Common myeloid progenitor, CD34-positive (primary cell): ENCODE measurements around the gene PLEKHM3.

ENCODE experiments used
- CTCF ChIA-PET: fragments of 350-600 bp; sonication (Branson Sonifier 250); formaldehyde crosslinking; loops from one replicate; lab custom pipeline; 2021; ENCODE audit warnings: antibody characterized with exemption; lab: Charles Lee
- POLR2A ChIA-PET: fragments of 350-600 bp; sonication (Branson Sonifier 250); formaldehyde crosslinking; loops from one replicate; lab custom pipeline; 2021; ENCODE audit warnings: antibody characterized with exemption; lab: Charles Lee
- DNase-seq, 3 donors: peaks; one replicate each; pipeline versions ENCODE4 v3.0.0 to v3.0.0-alpha.2; 2013
- H3K27ac ChIP-seq, 2 experiments: 1 replicate in 1 of 2; 2 replicates in 1 of 2; pipeline ENCODE4 v1.7.0; 2013; ENCODE audit warnings: inconsistent platforms in 2 of 2, low read length in 2 of 2, mild to moderate bottlenecking in 2 of 2, low read depth in 1 of 2, moderate library complexity in 1 of 2; ENCODE audit not compliant: severe bottlenecking in 2 of 2, insufficient read depth in 1 of 2, poor library complexity in 1 of 2
- H3K27me3 ChIP-seq, 5 experiments: replicated peaks in 2 of 5; 1 replicate in 3 of 5; 2 replicates in 2 of 5; pipeline versions ENCODE4 v1.6.1 to v1.7.0; 2013; ENCODE audit warnings: low read length in 4 of 5, mild to moderate bottlenecking in 2 of 5, moderate library complexity in 2 of 5, inconsistent platforms in 1 of 5; ENCODE audit not compliant: insufficient read depth in 5 of 5, control insufficient read depth in 4 of 5
- H3K36me3 ChIP-seq, 4 experiments: 1 replicate in 2 of 4; 2 replicates in 2 of 4; pipeline versions ENCODE4 v1.6.1 to v1.7.0; 2013; ENCODE audit warnings: low read length in 3 of 4, control low read depth in 1 of 4, mild to moderate bottlenecking in 1 of 4; ENCODE audit not compliant: control insufficient read depth in 4 of 4, insufficient read depth in 4 of 4
- H3K4me1 ChIP-seq, 4 experiments: 1 replicate in 3 of 4; 2 replicates in 1 of 4; pipeline versions ENCODE4 v1.6.1 to v1.7.1; 2013; ENCODE audit warnings: low read length in 3 of 4, mild to moderate bottlenecking in 3 of 4, control low read depth in 1 of 4, inconsistent platforms in 1 of 4, moderate library complexity in 1 of 4; ENCODE audit not compliant: control insufficient read depth in 4 of 4, insufficient read depth in 4 of 4; ENCODE audit errors: control extremely low read depth in 1 of 4
- H3K4me3 ChIP-seq, 7 experiments: 1 replicate in 4 of 7; 2 replicates in 3 of 7; pipeline versions ENCODE4 v1.5.1 to v1.7.0; 2013; ENCODE audit warnings: mild to moderate bottlenecking in 7 of 7, low read length in 6 of 7, moderate library complexity in 6 of 7, inconsistent platforms in 2 of 7, low read depth in 2 of 7, control low read depth in 1 of 7; ENCODE audit not compliant: insufficient read depth in 4 of 7, control insufficient read depth in 1 of 7; ENCODE audit errors: extremely low read depth in 1 of 7
- H3K9me3 ChIP-seq, 5 experiments: 1 replicate in 4 of 5; 2 replicates in 1 of 5; pipeline versions ENCODE4 v1.6.1 to v1.7.1; 2013; ENCODE audit warnings: low read length in 4 of 5, mild to moderate bottlenecking in 2 of 5, inconsistent platforms in 1 of 5, low read depth in 1 of 5, moderate library complexity in 1 of 5; ENCODE audit not compliant: control insufficient read depth in 4 of 5, insufficient read depth in 2 of 5; ENCODE audit errors: control extremely low read depth in 1 of 5
- whole genome bisulfite sequencing: methylation state at CpG from one replicate; pipeline ENCODE4 v1.1.5; 2013; ENCODE audit not compliant: insufficient coverage; 5-methylcytosine and 5-hydroxymethylcytosine counted together

The PLEKHM3 gene

DNA sequence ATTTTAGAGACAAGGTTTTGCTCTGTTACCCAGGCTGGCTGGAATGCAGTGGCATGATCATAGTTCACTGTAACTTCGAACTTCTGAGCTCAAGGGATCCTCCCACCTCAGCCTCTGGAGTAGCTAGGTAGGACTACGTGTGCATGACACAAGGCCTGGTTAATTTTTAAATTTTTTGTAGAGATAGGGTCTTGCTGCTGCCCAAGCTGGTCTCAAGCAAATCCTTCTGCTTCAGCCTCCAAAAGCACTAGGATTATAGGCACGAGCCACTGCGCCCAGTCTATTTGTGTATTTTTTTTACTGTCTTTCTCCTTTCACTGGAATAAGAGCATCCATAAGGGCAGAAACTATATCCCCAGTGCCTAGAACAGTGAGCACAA lies 89.3 kb downstream of the PLEKHM3 start:
- no peaks in the 10 kb centered on the region for H3K4me1 ChIP-seq
- ChIA-PET CTCF (interaction anchor here (0.6 to 1.5 kb wide), 7 partner anchors 11 to 105 kb away, joined by 3 to 6 read pairs (median 3); no protein-coding TSS in a partner anchor), POLR2A (interaction anchor here (0.7 kb wide), 1 partner anchor 592 kb away, joined by 3 read pairs; no protein-coding TSS in a partner anchor)
- 100% methylated on average over 1 of the region's 4 CpGs for WGBS
- no peak overlapping the region for H3K27ac ChIP-seq
- no peak overlapping the region for H3K4me3 ChIP-seq
- DNase-seq, result no peak
- H3K9me3 ChIP-seq, result no peaks in the 10 kb centered on the region
- H3K36me3 ChIP-seq, result peaks cover 0 to under 1% (median under 1%) of the 10 kb centered on the region in 4 experiments
- H3K27me3 ChIP-seq, result no peaks in the 10 kb centered on the region

- peaks cover 0 to 6% (median 2%) of the 10 kb centered on the region in 4 experiments for H3K36me3 ChIP-seq
- H3K4me1 ChIP-seq, result no peaks in the 10 kb centered on the region
- no peaks in the 10 kb centered on the region for H3K27me3 ChIP-seq
- DNase-seq, result no peak
- no peak overlapping the region for H3K4me3 ChIP-seq
- ChIA-PET CTCF (interaction anchor here (0.9 to 1.5 kb wide), 5 partner anchors 10 to 105 kb away, joined by 3 to 6 read pairs (median 3); no protein-coding TSS in a partner anchor), POLR2A (no interaction called here)
- no peak overlapping the region for H3K27ac ChIP-seq
- H3K9me3 ChIP-seq, result no peaks in the 10 kb centered on the region
- 96% methylated on average over 4 of the region's 7 CpGs for WGBS
These were observed 90.0 kb downstream of the PLEKHM3 start for GRCh38 chr2:207935121-207935990.

- no peaks in the 10 kb centered on the region for H3K4me1 ChIP-seq
- peaks cover 0 to 9% (median 2%) of the 10 kb centered on the region in 4 experiments for H3K36me3 ChIP-seq
- no peaks in the 10 kb centered on the region for H3K27me3 ChIP-seq
- POLR2A ChIA-PET, result no interaction called here
- no peak for DNase-seq
- CTCF ChIA-PET, result interaction anchor here (0.5 to 1.4 kb wide), 3 partner anchors 9 to 316 kb away, joined by 3 to 6 read pairs (median 4); no protein-coding TSS in a partner anchor
- WGBS, result 96% methylated on average over 5 of the region's 7 CpGs
- no peak overlapping the region for H3K27ac ChIP-seq
- H3K9me3 ChIP-seq, result no peaks in the 10 kb centered on the region
- H3K4me3 ChIP-seq, result no peak overlapping the region
These were observed 90.6 kb downstream of the PLEKHM3 start for GRCh38 chr2:207934720-207935119.

DNA sequence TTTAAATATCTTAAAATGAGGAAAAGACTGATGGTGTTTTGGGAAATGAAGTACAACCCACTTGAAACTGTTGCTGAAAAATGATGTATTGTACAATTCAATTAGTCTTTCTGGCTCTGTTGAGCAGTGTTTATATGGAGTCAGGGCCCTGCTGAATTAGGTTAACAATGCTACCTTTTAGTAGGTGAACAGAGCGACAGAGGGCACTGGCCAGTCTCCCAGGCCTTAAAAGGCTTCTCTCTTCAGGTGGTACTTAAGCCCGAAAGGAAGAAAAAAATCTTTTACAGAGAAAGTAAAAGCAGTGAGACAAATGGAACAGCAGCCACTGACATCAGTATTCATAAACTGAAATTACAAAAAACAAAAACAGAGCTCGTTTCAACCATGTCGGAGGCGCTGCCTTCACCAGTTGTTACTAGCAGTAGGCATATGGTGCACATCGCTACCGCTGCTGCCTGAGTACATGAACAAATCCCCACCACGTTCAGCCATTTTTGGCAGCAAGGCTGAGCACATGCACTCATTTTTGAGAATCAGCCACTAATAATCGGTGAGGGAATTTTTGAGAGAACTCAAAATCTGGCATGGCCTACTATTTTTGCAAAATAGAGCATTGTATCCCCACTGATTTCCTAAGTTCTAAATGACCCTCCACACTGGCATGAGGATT lies 91.8 kb downstream of the PLEKHM3 start:
- Histone ChIP-seq H3K4me3 (no peak overlapping the region), H3K27ac (no peak overlapping the region), H3K36me3 (peaks cover 0 to 16% (median 2%) of the 10 kb centered on the region in 4 experiments), H3K9me3 (no peaks in the 10 kb centered on the region), H3K4me1 (no peaks in the 10 kb centered on the region), H3K27me3 (no peaks in the 10 kb centered on the region)
- WGBS, result over 99% methylated on average over 9 of the region's 9 CpGs
- CTCF ChIA-PET, result interaction anchor here (0.5 to 1.2 kb wide), 2 partner anchors 11 to 155 kb away, joined by 3 to 4 read pairs; no protein-coding TSS in a partner anchor
- no peak for DNase-seq
- POLR2A ChIA-PET, result no interaction called here

DNA sequence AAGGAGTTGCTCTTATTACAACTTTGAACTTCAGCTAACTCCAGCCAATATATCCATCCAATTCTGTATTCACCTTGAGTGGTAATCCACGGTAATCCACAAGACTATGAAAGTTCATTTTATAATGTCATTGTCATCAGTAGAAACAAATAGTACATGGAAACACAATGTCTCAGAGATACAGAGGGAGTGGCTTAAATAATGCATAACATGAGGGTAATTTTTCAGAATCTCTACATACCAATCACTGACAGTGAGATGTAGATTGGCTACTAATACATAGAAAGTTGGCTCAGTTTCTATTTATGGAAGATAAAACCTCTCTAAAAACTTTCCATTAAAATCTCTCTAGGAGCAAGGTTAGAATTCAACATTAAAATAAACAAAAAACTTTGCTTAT lies 93.2 kb downstream of the PLEKHM3 start:
- ChIA-PET CTCF (interaction anchor here (1.5 kb wide), 1 partner anchor 13 kb away, joined by 4 read pairs; no protein-coding TSS in a partner anchor), POLR2A (no interaction called here)
- Histone ChIP-seq H3K4me1 (no peaks in the 10 kb centered on the region), H3K9me3 (no peaks in the 10 kb centered on the region), H3K4me3 (no peak overlapping the region), H3K27me3 (no peaks in the 10 kb centered on the region), H3K36me3 (peaks cover 0 to 16% (median 2%) of the 10 kb centered on the region in 4 experiments), H3K27ac (no peak overlapping the region)
- no peak for DNase-seq
- WGBS, result no CpG with 5 or more reads among the region's 1 CpG

DNA sequence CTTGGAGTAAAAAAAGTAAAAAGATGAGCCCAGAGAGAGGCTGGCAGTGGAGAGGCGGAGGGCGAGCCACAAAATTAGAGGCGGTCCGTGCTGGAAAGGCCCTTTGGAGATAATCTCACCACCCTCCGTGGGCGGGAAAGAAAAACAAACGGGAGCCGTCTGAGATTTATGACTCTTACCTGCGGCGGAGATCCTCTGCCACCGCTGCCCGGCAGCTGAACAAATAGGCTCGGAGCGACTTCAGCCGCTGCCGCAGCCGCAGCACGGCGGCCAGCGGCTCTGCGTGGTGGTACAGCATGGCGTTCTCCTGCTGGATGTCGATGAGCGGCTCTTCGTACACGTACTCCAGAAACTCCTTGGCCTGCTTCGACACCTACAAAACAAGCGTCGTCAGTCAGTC lies 94.6 kb downstream of the PLEKHM3 start:
- Histone ChIP-seq H3K9me3 (no peaks in the 10 kb centered on the region), H3K36me3 (peaks cover 0 to 18% (median 2%) of the 10 kb centered on the region in 4 experiments), H3K27ac (no peak overlapping the region), H3K27me3 (no peaks in the 10 kb centered on the region), H3K4me1 (no peaks in the 10 kb centered on the region), H3K4me3 (no peak overlapping the region)
- ChIA-PET CTCF (no interaction called here), POLR2A (no interaction called here)
- 98% methylated on average over 29 of the region's 29 CpGs for WGBS
- no peak for DNase-seq
